SK-N-SH treated with all-trans-retinoic acid at 6 μM for 48 hours (cell line): ENCODE data around the gene PPP6R1.

Source experiments
- ATAC-seq: fragments of 200-7000 bp; cut with Tn5 transposase; 3 replicates; pipeline ENCODE4 v1.9.1; 2020; ENCODE audit warnings: mild to moderate bottlenecking, moderate library complexity
- ARNTL ChIP-seq: fragments of 450-650 bp; formaldehyde crosslinking; IDR thresholded peaks from 2 replicates; pipeline ENCODE4 v1.5.0; 2020; ENCODE audit warnings: low read depth, mild to moderate bottlenecking, moderate library complexity, borderline replicate concordance
- BACH2 ChIP-seq: fragments of 250-450 bp; sonication (Bioruptor Pico); IDR thresholded peaks from 2 replicates; pipeline ENCODE4 v1.9.0; 2021; ENCODE audit warnings: mild to moderate bottlenecking, borderline replicate concordance
- CSDC2 ChIP-seq: fragments of 250-450 bp; sonication (Bioruptor Pico); IDR thresholded peaks from 2 replicates; pipeline ENCODE4 v1.5.0; 2020; ENCODE audit warnings: mild to moderate bottlenecking, moderate library complexity
- CSRNP3 ChIP-seq: fragments of 250-450 bp; sonication (Bioruptor Pico); IDR thresholded peaks from 2 replicates; pipeline ENCODE4 v1.5.1; 2021; ENCODE audit warnings: mild to moderate bottlenecking, moderate library complexity
- ESRRG ChIP-seq: fragments of 250-450 bp; sonication (Bioruptor Pico); IDR thresholded peaks from 2 replicates; pipeline ENCODE4 v1.6.1; 2021; ENCODE audit warnings: mild to moderate bottlenecking
- GLIS3 ChIP-seq: fragments of 250-450 bp; sonication (Bioruptor Pico); IDR thresholded peaks from 2 replicates; pipeline ENCODE4 v1.5.0; 2020; ENCODE audit warnings: mild to moderate bottlenecking, moderate library complexity
- ISL1 ChIP-seq: fragments of 250-450 bp; sonication (Bioruptor Pico); IDR thresholded peaks from 2 replicates; pipeline ENCODE4 v2.1.2; 2022; ENCODE audit warnings: mild to moderate bottlenecking, moderate library complexity
- OSR1 ChIP-seq: fragments of 250-450 bp; sonication (Bioruptor Pico); IDR thresholded peaks from 2 replicates; pipeline ENCODE4 v1.8.0; 2022; ENCODE audit warnings: moderate library complexity, mild to moderate bottlenecking, inconsistent platforms
- POU6F1 ChIP-seq: fragments of 250-450 bp; sonication (Bioruptor Pico); IDR thresholded peaks from 2 replicates; pipeline ENCODE4 v1.8.0; 2021; ENCODE audit warnings: low read depth, mild to moderate bottlenecking, moderate library complexity, borderline replicate concordance
- PPARA ChIP-seq: fragments of 250-450 bp; sonication (Bioruptor Pico); IDR thresholded peaks from 2 replicates; pipeline ENCODE4 v1.5.0; 2020; ENCODE audit warnings: mild to moderate bottlenecking, borderline replicate concordance
- RARB ChIP-seq: fragments of 250-450 bp; sonication (Bioruptor Pico); IDR thresholded peaks from 2 replicates; pipeline ENCODE4 v1.8.0; 2021; ENCODE audit warnings: mild to moderate bottlenecking, moderate library complexity
- SNAI2 ChIP-seq: fragments of 250-450 bp; sonication (Bioruptor Pico); IDR thresholded peaks from 2 replicates; pipeline ENCODE4 v1.5.0; 2020; ENCODE audit warnings: mild to moderate bottlenecking, moderate library complexity
- TCF4 ChIP-seq: fragments of 250-450 bp; sonication (Bioruptor Pico); IDR thresholded peaks from 2 replicates; pipeline ENCODE4 v1.8.0; 2021; ENCODE audit warnings: mild to moderate bottlenecking, moderate library complexity, borderline replicate concordance
- ZC3H10 ChIP-seq: fragments of 250-450 bp; sonication (Bioruptor Pico); IDR thresholded peaks from 2 replicates; pipeline ENCODE4 v1.5.1; 2021; ENCODE audit warnings: mild to moderate bottlenecking, moderate library complexity
- ZFP3 ChIP-seq: fragments of 250-450 bp; sonication (Bioruptor Pico); IDR thresholded peaks from 2 replicates; pipeline ENCODE4 v1.5.0; 2020; ENCODE audit warnings: mild to moderate bottlenecking, moderate library complexity
- ZFP30 ChIP-seq: fragments of 450-650 bp; formaldehyde crosslinking; IDR thresholded peaks from 2 replicates; pipeline ENCODE4 v1.5.0; 2022; ENCODE audit warnings: mild to moderate bottlenecking, moderate library complexity
- ZNF70 ChIP-seq: fragments of 450-650 bp; formaldehyde crosslinking; IDR thresholded peaks from 2 replicates; pipeline ENCODE4 v1.5.0; 2020; ENCODE audit warnings: mild to moderate bottlenecking, moderate library complexity
- ZNF8 ChIP-seq: fragments of 450-650 bp; formaldehyde crosslinking; IDR thresholded peaks from 2 replicates; pipeline ENCODE4 v1.5.0; 2020; ENCODE audit warnings: mild to moderate bottlenecking, moderate library complexity
- TF ChIP-seq, protein P1 (sequence below): fragments of 250-450 bp; sonication (Bioruptor Pico); IDR thresholded peaks from 2 replicates; pipeline ENCODE4 v1.5.0; 2020; ENCODE audit warnings: mild to moderate bottlenecking, moderate library complexity
- TF ChIP-seq, protein P2 (sequence below): fragments of 250-450 bp; sonication (Bioruptor Pico); IDR thresholded peaks from 2 replicates; pipeline ENCODE4 v1.5.1; 2020; ENCODE audit warnings: low read depth, mild to moderate bottlenecking, moderate library complexity

PPP6R1 gene

DNA sequence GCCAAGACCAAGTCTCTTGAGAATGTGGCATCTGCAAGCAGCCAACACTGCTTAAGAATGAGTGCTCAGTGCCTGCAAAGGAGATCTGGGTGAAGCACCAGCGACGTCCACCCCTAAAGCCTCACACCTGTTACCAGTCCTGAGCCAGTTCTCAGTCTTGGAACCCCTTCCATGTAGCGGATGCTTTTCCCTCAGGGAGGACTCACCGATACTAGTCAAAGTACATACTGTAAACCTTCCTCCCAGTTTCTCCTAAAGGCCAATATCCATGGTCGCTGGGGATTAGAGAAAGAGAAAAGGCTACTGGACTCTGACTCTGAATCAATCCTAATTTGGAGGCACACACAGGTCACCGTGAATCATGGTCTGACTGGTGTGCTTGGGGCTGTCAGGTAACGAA, 45.3 kb downstream of the PPP6R1 start:
- ATAC-seq = no peak
- TF ChIP-seq ZFP3 (CRISPR knock-in tag) = no peak
- TF ChIP-seq GLIS3 (CRISPR knock-in tag) = no peak
- TF ChIP-seq CSRNP3 = no peak
- no peak for TF ChIP-seq CSDC2 (CRISPR knock-in tag)
- no peak for TF ChIP-seq ZNF8 (CRISPR knock-in tag)
- TF ChIP-seq POU6F1 (CRISPR knock-in tag) = no peak
- no peak for TF ChIP-seq OSR1 (CRISPR knock-in tag)
- no peak for TF ChIP-seq ZFP30 (CRISPR knock-in tag)
- TF ChIP-seq, protein P1, sequence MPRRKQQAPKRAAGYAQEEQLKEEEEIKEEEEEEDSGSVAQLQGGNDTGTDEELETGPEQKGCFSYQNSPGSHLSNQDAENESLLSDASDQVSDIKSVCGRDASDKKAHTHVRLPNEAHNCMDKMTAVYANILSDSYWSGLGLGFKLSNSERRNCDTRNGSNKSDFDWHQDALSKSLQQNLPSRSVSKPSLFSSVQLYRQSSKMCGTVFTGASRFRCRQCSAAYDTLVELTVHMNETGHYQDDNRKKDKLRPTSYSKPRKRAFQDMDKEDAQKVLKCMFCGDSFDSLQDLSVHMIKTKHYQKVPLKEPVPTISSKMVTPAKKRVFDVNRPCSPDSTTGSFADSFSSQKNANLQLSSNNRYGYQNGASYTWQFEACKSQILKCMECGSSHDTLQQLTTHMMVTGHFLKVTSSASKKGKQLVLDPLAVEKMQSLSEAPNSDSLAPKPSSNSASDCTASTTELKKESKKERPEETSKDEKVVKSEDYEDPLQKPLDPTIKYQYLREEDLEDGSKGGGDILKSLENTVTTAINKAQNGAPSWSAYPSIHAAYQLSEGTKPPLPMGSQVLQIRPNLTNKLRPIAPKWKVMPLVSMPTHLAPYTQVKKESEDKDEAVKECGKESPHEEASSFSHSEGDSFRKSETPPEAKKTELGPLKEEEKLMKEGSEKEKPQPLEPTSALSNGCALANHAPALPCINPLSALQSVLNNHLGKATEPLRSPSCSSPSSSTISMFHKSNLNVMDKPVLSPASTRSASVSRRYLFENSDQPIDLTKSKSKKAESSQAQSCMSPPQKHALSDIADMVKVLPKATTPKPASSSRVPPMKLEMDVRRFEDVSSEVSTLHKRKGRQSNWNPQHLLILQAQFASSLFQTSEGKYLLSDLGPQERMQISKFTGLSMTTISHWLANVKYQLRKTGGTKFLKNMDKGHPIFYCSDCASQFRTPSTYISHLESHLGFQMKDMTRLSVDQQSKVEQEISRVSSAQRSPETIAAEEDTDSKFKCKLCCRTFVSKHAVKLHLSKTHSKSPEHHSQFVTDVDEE = no peak
- TF ChIP-seq ISL1 (CRISPR knock-in tag) = no peak
- no peak for TF ChIP-seq ESRRG (CRISPR knock-in tag)

DNA sequence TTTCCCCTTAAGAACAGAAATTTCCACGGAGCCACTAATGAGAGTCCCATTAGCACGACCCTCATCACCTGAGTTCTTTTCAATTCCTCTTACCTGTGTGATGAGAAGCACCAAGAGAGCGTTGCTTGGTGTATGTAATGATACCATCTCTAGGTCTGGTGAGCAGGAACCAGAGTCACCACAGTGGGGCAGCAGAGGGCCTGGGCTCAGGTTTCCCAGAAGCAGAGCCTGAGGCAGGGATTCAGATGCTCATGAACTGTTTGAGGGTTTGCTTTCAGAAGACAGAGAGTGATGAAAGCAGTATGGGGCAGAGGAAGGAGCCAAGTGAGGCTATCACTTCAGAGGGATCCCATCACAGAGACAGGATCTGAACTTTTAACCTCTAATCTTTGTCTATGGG, 46.4 kb downstream of the PPP6R1 start:
- no peak for ATAC-seq
- TF ChIP-seq PPARA (CRISPR knock-in tag) (no peak), RARB (CRISPR knock-in tag) (no peak), CSDC2 (CRISPR knock-in tag) (no peak), BACH2 (no peak), ISL1 (CRISPR knock-in tag) (no peak), SNAI2 (CRISPR knock-in tag) (no peak), POU6F1 (CRISPR knock-in tag) (no peak)

GRCh38 chr19:55209693-55210472, 48.9 kb downstream of the PPP6R1 start:
- TF ChIP-seq ARNTL (CRISPR knock-in tag) (no peak), ISL1 (CRISPR knock-in tag) (peak; percentile 30; the same call in 1 of the 2 replicates)
- TF ChIP-seq, all 23 proteins: peak for 1
- ATAC-seq = peak; percentile 69

GRCh38 chr19:55208880-55209692, 49.7 kb downstream of the PPP6R1 start, which contains the start of gene PTPRH:
TSS of gene PTPRH (minus strand) at chr19:55209501. CDS start at chr19:55209433, 68 bp downstream.
- TF ChIP-seq, protein P2, sequence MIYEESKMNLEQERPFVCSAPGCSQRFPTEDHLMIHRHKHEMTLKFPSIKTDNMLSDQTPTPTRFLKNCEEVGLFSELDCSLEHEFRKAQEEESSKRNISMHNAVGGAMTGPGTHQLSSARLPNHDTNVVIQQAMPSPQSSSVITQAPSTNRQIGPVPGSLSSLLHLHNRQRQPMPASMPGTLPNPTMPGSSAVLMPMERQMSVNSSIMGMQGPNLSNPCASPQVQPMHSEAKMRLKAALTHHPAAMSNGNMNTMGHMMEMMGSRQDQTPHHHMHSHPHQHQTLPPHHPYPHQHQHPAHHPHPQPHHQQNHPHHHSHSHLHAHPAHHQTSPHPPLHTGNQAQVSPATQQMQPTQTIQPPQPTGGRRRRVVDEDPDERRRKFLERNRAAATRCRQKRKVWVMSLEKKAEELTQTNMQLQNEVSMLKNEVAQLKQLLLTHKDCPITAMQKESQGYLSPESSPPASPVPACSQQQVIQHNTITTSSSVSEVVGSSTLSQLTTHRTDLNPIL (CRISPR knock-in tag) = no peak
- TF ChIP-seq CSDC2 (CRISPR knock-in tag) = no peak
- TF ChIP-seq ZNF8 (CRISPR knock-in tag) = no peak
- no peak for TF ChIP-seq ZNF70 (CRISPR knock-in tag)
- no peak for TF ChIP-seq ZC3H10
- TF ChIP-seq ISL1 (CRISPR knock-in tag) = no peak
- TF ChIP-seq ZFP3 (CRISPR knock-in tag) = no peak
- TF ChIP-seq ESRRG (CRISPR knock-in tag) = no peak
- no peak for TF ChIP-seq TCF4 (CRISPR knock-in tag)
- TF ChIP-seq ARNTL (CRISPR knock-in tag) = no peak
- TF ChIP-seq POU6F1 (CRISPR knock-in tag) = no peak
- TF ChIP-seq RARB (CRISPR knock-in tag) = no peak
- TF ChIP-seq, protein P1 = no peak
- TF ChIP-seq, all 23 proteins: peak for 0
- ATAC-seq = no peak
